A673 (cell line): Measurements from ENCODE around the gene FAM9C.

ENCODE experiments used
- EZH2 ChIP-seq: fragments of 200-600 bp; sonication (generic); IDR thresholded peaks from 2 replicates; pipeline ENCODE4 v1.6.1; 2017; ENCODE audit warnings: borderline replicate concordance, low read depth, mild to moderate bottlenecking, mixed read lengths, antibody characterized with exemption, low read length; ENCODE audit not compliant: poor library complexity, severe bottlenecking
- TF ChIP-seq, protein P1 (sequence below): fragments of 300-800, 200-600 bp; sonication (generic); conservative IDR thresholded peaks from 2 replicates; pipeline ENCODE4 v1.5.1; 2017; ENCODE audit warnings: low read depth, mild to moderate bottlenecking, antibody characterized with exemption, low read length, moderate library complexity, mixed read lengths

DNA sequence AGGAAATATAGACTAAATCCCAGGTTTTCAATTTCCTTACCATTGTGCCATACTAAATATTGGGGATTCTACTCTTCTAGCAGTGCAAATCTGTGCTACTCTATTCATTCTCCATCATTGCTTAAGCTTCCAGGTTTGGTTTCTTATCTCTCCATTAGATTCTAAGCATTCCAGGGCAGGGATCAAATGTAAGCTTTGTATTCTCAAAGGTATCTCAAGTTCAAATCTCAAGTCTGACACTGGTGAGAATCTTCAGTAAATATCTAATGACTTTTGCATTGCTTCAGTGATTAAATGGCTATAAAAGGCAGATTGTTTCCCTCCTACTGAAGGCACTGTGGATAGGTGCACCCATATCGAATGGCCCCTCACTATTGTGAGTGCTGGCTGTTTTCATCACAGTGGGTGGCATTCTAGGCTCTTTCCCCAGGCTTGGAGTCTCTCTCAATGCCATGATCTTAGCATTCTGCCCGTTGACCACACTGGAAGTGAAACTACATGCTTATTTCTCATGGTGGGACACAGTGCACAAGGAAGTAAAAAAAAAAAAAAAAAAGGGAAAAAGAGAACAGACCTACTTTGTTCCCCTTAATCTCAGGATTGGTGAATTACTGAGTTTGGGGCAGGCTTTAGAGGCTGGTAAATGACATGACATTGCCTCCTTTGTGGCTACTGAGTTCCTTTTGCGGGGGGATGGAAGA, 28.7 kb downstream of the FAM9C start:
- TF ChIP-seq, protein P1, sequence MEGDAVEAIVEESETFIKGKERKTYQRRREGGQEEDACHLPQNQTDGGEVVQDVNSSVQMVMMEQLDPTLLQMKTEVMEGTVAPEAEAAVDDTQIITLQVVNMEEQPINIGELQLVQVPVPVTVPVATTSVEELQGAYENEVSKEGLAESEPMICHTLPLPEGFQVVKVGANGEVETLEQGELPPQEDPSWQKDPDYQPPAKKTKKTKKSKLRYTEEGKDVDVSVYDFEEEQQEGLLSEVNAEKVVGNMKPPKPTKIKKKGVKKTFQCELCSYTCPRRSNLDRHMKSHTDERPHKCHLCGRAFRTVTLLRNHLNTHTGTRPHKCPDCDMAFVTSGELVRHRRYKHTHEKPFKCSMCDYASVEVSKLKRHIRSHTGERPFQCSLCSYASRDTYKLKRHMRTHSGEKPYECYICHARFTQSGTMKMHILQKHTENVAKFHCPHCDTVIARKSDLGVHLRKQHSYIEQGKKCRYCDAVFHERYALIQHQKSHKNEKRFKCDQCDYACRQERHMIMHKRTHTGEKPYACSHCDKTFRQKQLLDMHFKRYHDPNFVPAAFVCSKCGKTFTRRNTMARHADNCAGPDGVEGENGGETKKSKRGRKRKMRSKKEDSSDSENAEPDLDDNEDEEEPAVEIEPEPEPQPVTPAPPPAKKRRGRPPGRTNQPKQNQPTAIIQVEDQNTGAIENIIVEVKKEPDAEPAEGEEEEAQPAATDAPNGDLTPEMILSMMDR: no peak
- TF ChIP-seq EZH2: no peak
